ENCODE results near the gene AFTPH.

- no peak for TF ChIP-seq POLR2A (IDR thresholded peaks at IDR 0.05; ENCODE audit: low read length)
- no peak for TF ChIP-seq GATA1 (IDR thresholded peaks at IDR 0.05; ENCODE audit: low read depth, low read length)
Observed at GRCh38 chr2:64498438-64498837, 25.7 kb upstream of the AFTPH start.
